ENCODE measurements around the gene WNT9B. TPM values are rescaled to one million over a fixed set of nuclear protein-coding genes. Genes with fewer than 3 reads are reported as not detected.

The WNT9B gene
- total and polyA plus RNA-seq, 11 donors = 0.19 to 1.4 (median 0.53) TPM

DNA sequence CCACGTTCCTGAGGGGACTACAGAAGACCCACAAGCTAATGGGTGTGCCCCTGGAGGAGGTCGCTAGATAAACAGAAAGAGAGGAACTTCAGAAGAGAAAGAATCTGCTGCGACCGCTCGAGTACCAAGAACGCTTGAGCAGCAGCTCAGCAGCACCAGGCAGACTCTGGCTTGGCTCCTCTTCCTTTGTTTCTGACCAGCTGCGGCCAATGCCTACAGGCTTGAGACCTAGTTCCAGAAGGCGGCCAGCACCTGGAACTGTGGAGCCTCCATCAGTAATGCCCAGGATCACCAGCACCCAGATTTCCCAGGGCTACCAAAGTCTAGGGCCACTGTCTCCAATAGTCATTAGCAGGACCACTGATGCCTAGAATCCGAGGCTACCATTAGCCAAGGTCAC, 45.6 kb downstream of the WNT9B start:
- Histone ChIP-seq H3K27me3 (peaks cover 0 to 22% (median 6%) of the 10 kb centered on the region in 9 donors), H3K4me3 (no peak overlapping the region), H3K27ac (no peak overlapping the region), H3K4me1 (peaks cover 0 to 4% (median 0%) of the 10 kb centered on the region in 12 donors), H3K9me3 (peaks cover 0 to 9% (median 0%) of the 10 kb centered on the region in 12 donors), H3K36me3 (no peaks in the 10 kb centered on the region)
- DNase-seq (no peak), ATAC-seq (no peak)
- intact Hi-C loops (cut with DNase I) = no loop called here
- TF ChIP-seq, protein P1, sequence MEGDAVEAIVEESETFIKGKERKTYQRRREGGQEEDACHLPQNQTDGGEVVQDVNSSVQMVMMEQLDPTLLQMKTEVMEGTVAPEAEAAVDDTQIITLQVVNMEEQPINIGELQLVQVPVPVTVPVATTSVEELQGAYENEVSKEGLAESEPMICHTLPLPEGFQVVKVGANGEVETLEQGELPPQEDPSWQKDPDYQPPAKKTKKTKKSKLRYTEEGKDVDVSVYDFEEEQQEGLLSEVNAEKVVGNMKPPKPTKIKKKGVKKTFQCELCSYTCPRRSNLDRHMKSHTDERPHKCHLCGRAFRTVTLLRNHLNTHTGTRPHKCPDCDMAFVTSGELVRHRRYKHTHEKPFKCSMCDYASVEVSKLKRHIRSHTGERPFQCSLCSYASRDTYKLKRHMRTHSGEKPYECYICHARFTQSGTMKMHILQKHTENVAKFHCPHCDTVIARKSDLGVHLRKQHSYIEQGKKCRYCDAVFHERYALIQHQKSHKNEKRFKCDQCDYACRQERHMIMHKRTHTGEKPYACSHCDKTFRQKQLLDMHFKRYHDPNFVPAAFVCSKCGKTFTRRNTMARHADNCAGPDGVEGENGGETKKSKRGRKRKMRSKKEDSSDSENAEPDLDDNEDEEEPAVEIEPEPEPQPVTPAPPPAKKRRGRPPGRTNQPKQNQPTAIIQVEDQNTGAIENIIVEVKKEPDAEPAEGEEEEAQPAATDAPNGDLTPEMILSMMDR (IDR thresholded peaks at IDR 0.05) = no peak
- TF ChIP-seq POLR2A (IDR thresholded peaks at IDR 0.05) = no peak
- 80 to 89% (median 83%) methylated on average over 9 of the region's 9 CpGs for WGBS, 4 donors

DNA sequence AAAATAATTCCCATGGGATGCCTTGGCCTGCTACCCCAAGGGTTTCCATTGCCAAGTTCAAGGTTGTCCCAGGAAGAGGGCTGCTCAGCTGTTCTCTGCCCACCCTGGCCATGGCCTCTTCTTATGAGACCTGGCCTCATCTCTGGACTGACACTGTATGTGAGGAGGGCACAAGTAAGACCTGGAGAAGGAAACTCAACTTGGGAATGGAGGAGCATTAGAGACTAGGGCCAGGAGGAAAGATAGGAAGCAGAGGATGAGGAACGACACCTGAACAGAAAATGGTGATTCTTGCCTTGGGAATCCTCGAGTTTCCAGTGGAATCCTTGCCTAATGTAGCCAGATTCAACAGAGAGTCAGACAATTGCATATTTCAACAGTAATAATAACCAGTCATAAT, 47.0 kb downstream of the WNT9B start:
- Histone ChIP-seq H3K4me3 (no peak overlapping the region), H3K27me3 (peaks cover 0 to 17% (median 4%) of the 10 kb centered on the region in 9 donors), H3K27ac (no peak overlapping the region), H3K36me3 (no peaks in the 10 kb centered on the region), H3K4me1 (peaks cover 0 to 4% (median 0%) of the 10 kb centered on the region in 12 donors), H3K9me3 (peaks cover 0 to 9% (median 0%) of the 10 kb centered on the region in 12 donors)
- ATAC-seq (no peak), DNase-seq (no peak)
- 62 to 77% (median 67%) methylated on average over 2 of the region's 2 CpGs for WGBS, 4 donors
- intact Hi-C loops (cut with DNase I) = no loop called here
- TF ChIP-seq, protein P1 (IDR thresholded peaks at IDR 0.05) = no peak
- no peak for TF ChIP-seq POLR2A (IDR thresholded peaks at IDR 0.05)

DNA sequence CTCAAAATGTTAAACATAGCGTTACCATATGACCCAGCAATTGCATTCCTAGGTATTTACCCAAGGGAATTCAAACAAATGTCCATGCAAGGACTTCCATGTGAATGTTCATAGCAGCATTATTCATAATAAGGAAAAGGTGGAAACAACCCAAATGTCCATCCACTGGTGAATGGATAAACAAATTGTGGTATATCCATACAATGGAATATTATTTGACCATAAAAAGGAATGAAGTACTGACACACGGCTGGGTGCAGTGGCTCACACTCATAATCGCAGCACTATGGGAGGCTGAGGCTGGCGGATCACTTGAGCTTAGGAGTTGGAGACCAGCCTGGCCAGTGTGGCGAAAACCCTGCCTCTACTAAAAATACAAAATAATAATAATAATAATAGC, 47.5 kb downstream of the WNT9B start:
- 94 to 97% (median 95%) methylated on average over 5 of the region's 5 CpGs for WGBS, 4 donors
- TF ChIP-seq POLR2A (IDR thresholded peaks at IDR 0.05) = no peak
- TF ChIP-seq, protein P1 (IDR thresholded peaks at IDR 0.05) = no peak

DNA sequence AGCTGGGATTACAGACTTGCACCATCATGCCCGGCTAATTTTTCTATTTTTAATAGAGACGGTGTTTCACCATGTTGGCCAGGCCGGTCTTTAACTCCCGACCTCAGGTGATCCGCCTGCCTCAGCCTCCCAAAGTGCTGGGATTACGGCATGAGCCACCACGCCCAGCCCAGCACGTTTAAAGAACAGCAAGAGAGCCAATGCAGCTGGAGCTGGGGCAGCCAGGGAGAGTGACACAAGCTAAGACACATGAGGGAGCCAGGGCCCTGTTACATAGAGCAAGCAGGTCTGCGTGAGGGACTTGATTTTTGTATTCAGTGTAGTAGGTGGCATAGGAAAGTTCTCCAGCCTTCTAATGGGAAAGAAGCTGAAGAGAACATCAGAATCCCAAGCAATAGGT, 49.9 kb downstream of the WNT9B start:
- TF ChIP-seq, protein P1 (IDR thresholded peaks at IDR 0.05) = no peak
- TF ChIP-seq POLR2A (IDR thresholded peaks at IDR 0.05) = no peak
- no peak for DNase-seq
- no peaks in the 10 kb centered on the region for H3K36me3 ChIP-seq
- H3K4me1 ChIP-seq = peaks cover 0 to 6% (median 1%) of the 10 kb centered on the region in 12 donors
- H3K9me3 ChIP-seq = peaks cover 0 to 9% (median 0%) of the 10 kb centered on the region in 12 donors
- intact Hi-C loops (cut with DNase I) = no loop called here
- no peak for ATAC-seq
- H3K4me3 ChIP-seq = no peak overlapping the region
- H3K27me3 ChIP-seq = no peaks in the 10 kb centered on the region
- WGBS, 4 donors = 78 to 83% (median 80%) methylated on average over 9 of the region's 9 CpGs
- no peak overlapping the region for H3K27ac ChIP-seq

More for the DNA sequence above, 47.5 kb downstream of the WNT9B start:
- H3K4me1 ChIP-seq = peaks cover 0 to 4% (median 0%) of the 10 kb centered on the region in 12 donors
- intact Hi-C loops (cut with DNase I) = no loop called here
- ATAC-seq (no peak), DNase-seq (no peak)
- peaks cover 0 to 12% (median 0%) of the 10 kb centered on the region in 9 donors for H3K27me3 ChIP-seq
- peaks cover 0 to 9% (median 0%) of the 10 kb centered on the region in 12 donors for H3K9me3 ChIP-seq
- no peak overlapping the region for H3K27ac ChIP-seq
- no peak overlapping the region for H3K4me3 ChIP-seq
- no peaks in the 10 kb centered on the region for H3K36me3 ChIP-seq
